Adrenal gland (tissue), 12 donors: ENCODE results near the gene PRKAR1B. TPM values are rescaled to one million over a fixed set of nuclear protein-coding genes. Genes with fewer than 3 reads are reported as not detected.

ENCODE experiments used
- DNase-seq, 7 donors: peaks; one replicate each; pipeline ENCODE4 v3.0.0-alpha.2; 2019 to 2020
- H3K27ac ChIP-seq, 5 donors: fragments of 200-600 bp; sonication (generic) in 4 of 5; 1 replicate in 3 of 5; 2 replicates in 2 of 5; pipeline versions ENCODE4 v1.5.1 to v1.8.0; 2016 to 2020; ENCODE audit warnings: mild to moderate bottlenecking in 1 of 5
- H3K27me3 ChIP-seq: fragments of 200-600 bp; 2 replicates; pipeline ENCODE4 v1.8.0; 2021
- H3K36me3 ChIP-seq, 2 donors: fragments of 200-600 bp; replicated peaks in 1 of 2; 1 replicate in 1 of 2; 2 replicates in 1 of 2; pipeline versions ENCODE4 v1.5.1 to v1.8.0; 2018 to 2022
- H3K4me1 ChIP-seq, 2 donors: fragments of 200-600 bp; replicated peaks in 1 of 2; 1 replicate in 1 of 2; 2 replicates in 1 of 2; pipeline versions ENCODE4 v1.5.1 to v1.8.0; 2018 to 2021
- H3K4me3 ChIP-seq, 4 donors: fragments of 200-600 bp; sonication (generic) in 3 of 4; one replicate each; pipeline ENCODE4 v1.5.1; 2016 to 2018
- H3K9me3 ChIP-seq, 3 donors: fragments of 200-600 bp; sonication (generic) in 1 of 3; replicated peaks in 1 of 3; 1 replicate in 2 of 3; 2 replicates in 1 of 3; pipeline versions ENCODE4 v1.5.1 to v1.8.0; 2016 to 2021
- CTCF ChIP-seq, 6 experiments: fragments of 450-650 bp in 4 of 6; fragments of 200-600 bp in 2 of 6; sonication (generic) in 1 of 6; IDR thresholded peaks; 1 replicate in 5 of 6; 2 replicates in 1 of 6; pipeline versions ENCODE4 v1.5.1 to v1.8.0; 2016 to 2021; ENCODE audit warnings: antibody characterized with exemption in 6 of 6, mild to moderate bottlenecking in 2 of 6, moderate library complexity in 1 of 6
- POLR2A ChIP-seq, 2 donors: fragments of 450-650 bp; IDR thresholded peaks; one replicate each; pipeline ENCODE4 v1.6.1; 2017; ENCODE audit warnings: antibody characterized with exemption in 2 of 2, mild to moderate bottlenecking in 2 of 2, moderate library complexity in 1 of 2
- WGBS, 4 donors: extraction: QIAGEN DNeasy Blood & Tissue Kit in 2 of 4; methylation state at CpG; one replicate each; pipeline versions ENCODE4 v1.1.5 to v1.1.7; 2013 to 2017; 5-methylcytosine and 5-hydroxymethylcytosine counted together
- intact Hi-C, 2 donors: fragments of 100-400 bp; cut with DNase I; formaldehyde crosslinking; loops; one replicate each; pipeline versions ENCODE4 v1.14.1 to v1.15.0; 2022 to 2023
- polyA plus RNA-seq, 3 donors: library from polyadenylated mRNA; stranded (reverse); fragments of 200-250 nt in 2 of 3; fragments of 350-450 nt in 1 of 3; fragmentation: Illumina TruSeq in 1 of 3; extraction: RNeasy Lipid Tissue Mini Kit (QIAGEN cat#74804) in 1 of 3; gene quantifications; one replicate each; pipeline ENCODE4 v1.2.3, GENCODE V29; 2013 to 2014
- total RNA-seq, 9 donors: library from RNA; depleted of rRNA in 4 of 9; stranded (reverse); fragments of >200 nt in 4 of 9; fragments of 120-200 nt in 1 of 9; fragmentation: NEBNext Ultra II Directional in 1 of 9; extraction: Animal tissue kit (Norgen Biotek cat#: 25700) in 1 of 9; gene quantifications; one replicate each; pipeline versions ENCODE4 v1.1.0 to v1.2.4, GENCODE V29; 2013 to 2023
- donor health status: healthy with polysubstance abuse.
- donor health status: Bipolar disorder and iron deficiency.
- donor health status: DM: yes; HTN: yes; CAD: no.
- donor health status: DM: no; HTN: no; CAD: no.
- donor health status: DM: no; HTN: no; CAD: no.
- donor health status: DM: yes; HTN: yes; CAD: no.

Gene PRKAR1B
- total and polyA plus RNA-seq, 12 donors, result 5.2 to 21.5 (median 11.7) TPM

GRCh38 chr7:593324-594115 is 133.6 kb downstream of the PRKAR1B start:
- TF ChIP-seq CTCF (IDR thresholded peaks at IDR 0.05), result no peak
- no peak for TF ChIP-seq POLR2A (IDR thresholded peaks at IDR 0.05)
- no peak for DNase-seq
- Histone ChIP-seq H3K36me3 (peaks cover 0 to 3% of the 10 kb centered on the region in 2 donors), H3K9me3 (no peaks in the 10 kb centered on the region), H3K27ac (no peak overlapping the region), H3K27me3 (no peaks in the 10 kb centered on the region), H3K4me1 (peaks cover 0 to 7% of the 10 kb centered on the region in 2 donors), H3K4me3 (no peak overlapping the region)
- intact Hi-C loops, result no loop called here
- WGBS, 4 donors, result 76 to 88% (median 82%) methylated on average over 16 to 34 of the region's 34 CpGs

- Histone ChIP-seq H3K27ac (no peak overlapping the region), H3K4me1 (peaks cover 0 to 7% of the 10 kb centered on the region in 2 donors), H3K27me3 (no peaks in the 10 kb centered on the region), H3K9me3 (no peaks in the 10 kb centered on the region), H3K4me3 (no peak overlapping the region), H3K36me3 (peaks cover 0 to 3% of the 10 kb centered on the region in 2 donors)
- 89 to 95% (median 91%) methylated on average over 20 to 42 of the region's 42 CpGs for WGBS, 4 donors
- intact Hi-C loops, result no loop called here
- DNase-seq, result no peak
- TF ChIP-seq CTCF (IDR thresholded peaks at IDR 0.05) (no peak), POLR2A (IDR thresholded peaks at IDR 0.05) (no peak)
Measured at GRCh38 chr7:591856-592628, 135.0 kb downstream of the PRKAR1B start.

GRCh38 chr7:590731-591551 is 136.1 kb downstream of the PRKAR1B start:
- Histone ChIP-seq H3K27me3 (no peaks in the 10 kb centered on the region), H3K9me3 (no peaks in the 10 kb centered on the region), H3K4me3 (no peak overlapping the region), H3K4me1 (peaks cover 0 to 7% of the 10 kb centered on the region in 2 donors), H3K36me3 (peaks cover 0 to 3% of the 10 kb centered on the region in 2 donors), H3K27ac (peak overlapping the region in 1 of 5 donors; percentile 20)
- TF ChIP-seq CTCF (IDR thresholded peaks at IDR 0.05) (no peak), POLR2A (IDR thresholded peaks at IDR 0.05) (no peak)
- no peak for DNase-seq
- 48 to 73% (median 53%) methylated on average over 24 to 45 of the region's 45 CpGs for WGBS, 4 donors
- intact Hi-C loops, result no loop called here
